ENCODE measurements around the gene KIDINS220.

KIDINS220 gene

DNA sequence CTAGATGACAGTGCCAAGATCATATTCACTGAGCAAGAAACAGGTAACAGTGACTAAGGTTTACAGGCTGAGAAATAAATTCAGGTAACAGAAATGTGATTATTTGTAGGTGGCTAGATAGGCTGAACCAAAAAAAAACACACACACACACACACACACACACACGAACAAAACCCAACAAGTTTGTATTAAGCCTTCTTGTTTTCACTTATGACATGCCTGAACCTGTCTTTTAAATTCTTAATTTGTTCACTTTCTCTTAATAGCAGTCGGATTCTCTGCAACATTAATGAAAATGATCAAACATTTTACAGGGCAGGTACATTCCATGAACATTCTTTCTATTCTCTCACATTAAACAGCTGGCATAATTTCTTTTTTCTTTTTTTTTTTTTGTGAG is 18.8 kb upstream of the KIDINS220 start:
- TF ChIP-seq USF1 (IDR thresholded peaks at IDR 0.05) (no peak), YY1 (IDR thresholded peaks at IDR 0.05; ENCODE audit: low read depth) (no peak), TCF12 (IDR thresholded peaks at IDR 0.05; ENCODE audit: low read depth) (no peak), ZBTB7A (IDR thresholded peaks at IDR 0.05; ENCODE audit: low read depth) (no peak), TEAD4 (IDR thresholded peaks at IDR 0.05) (no peak), FOXM1 (IDR thresholded peaks at IDR 0.05; ENCODE audit: borderline replicate concordance, low read depth) (no peak), TAF1 (IDR thresholded peaks at IDR 0.05; ENCODE audit: low read depth) (no peak), RAD21 (IDR thresholded peaks at IDR 0.05; ENCODE audit: low read depth) (no peak), NFIC (IDR thresholded peaks at IDR 0.05) (no peak), EP300 (IDR thresholded peaks at IDR 0.05; ENCODE audit: borderline replicate concordance) (no peak), CEBPB (IDR thresholded peaks at IDR 0.05) (no peak), REST (IDR thresholded peaks at IDR 0.05; ENCODE audit: low read depth) (no peak)
- TF ChIP-seq, protein P1, sequence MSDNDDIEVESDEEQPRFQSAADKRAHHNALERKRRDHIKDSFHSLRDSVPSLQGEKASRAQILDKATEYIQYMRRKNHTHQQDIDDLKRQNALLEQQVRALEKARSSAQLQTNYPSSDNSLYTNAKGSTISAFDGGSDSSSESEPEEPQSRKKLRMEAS (IDR thresholded peaks at IDR 0.05), result no peak

- TF ChIP-seq EGR1 (IDR thresholded peaks at IDR 0.05) (no peak), EP300 (IDR thresholded peaks at IDR 0.05; ENCODE audit: borderline replicate concordance) (no peak), NFIC (IDR thresholded peaks at IDR 0.05) (no peak), CEBPB (IDR thresholded peaks at IDR 0.05) (no peak), USF1 (IDR thresholded peaks at IDR 0.05) (no peak), CREB1 (IDR thresholded peaks at IDR 0.05; ENCODE audit: low read depth) (no peak), RAD21 (IDR thresholded peaks at IDR 0.05; ENCODE audit: low read depth) (no peak), TEAD4 (IDR thresholded peaks at IDR 0.05) (no peak), ZBTB7A (IDR thresholded peaks at IDR 0.05; ENCODE audit: low read depth) (no peak), TAF1 (IDR thresholded peaks at IDR 0.05; ENCODE audit: low read depth) (no peak), FOXM1 (IDR thresholded peaks at IDR 0.05; ENCODE audit: borderline replicate concordance, low read depth) (no peak), TCF12 (IDR thresholded peaks at IDR 0.05; ENCODE audit: low read depth) (no peak), REST (IDR thresholded peaks at IDR 0.05; ENCODE audit: low read depth) (no peak), YY1 (IDR thresholded peaks at IDR 0.05; ENCODE audit: low read depth) (no peak)
- TF ChIP-seq, protein P1 (IDR thresholded peaks at IDR 0.05), result no peak
Observed at GRCh38 chr2:8855010-8855409, 17.6 kb upstream of the KIDINS220 start.

GRCh38 chr2:8853426-8853825 is 16.0 kb upstream of the KIDINS220 start:
- TF ChIP-seq, protein P1 (IDR thresholded peaks at IDR 0.05), result no peak
- TF ChIP-seq NFIC (IDR thresholded peaks at IDR 0.05) (no peak), ZBTB7A (IDR thresholded peaks at IDR 0.05; ENCODE audit: low read depth) (no peak), FOXM1 (IDR thresholded peaks at IDR 0.05; ENCODE audit: borderline replicate concordance, low read depth) (no peak), CEBPB (IDR thresholded peaks at IDR 0.05) (no peak), USF1 (IDR thresholded peaks at IDR 0.05) (no peak), RAD21 (IDR thresholded peaks at IDR 0.05; ENCODE audit: low read depth) (no peak), CREB1 (IDR thresholded peaks at IDR 0.05; ENCODE audit: low read depth) (no peak), TAF1 (IDR thresholded peaks at IDR 0.05; ENCODE audit: low read depth) (no peak), EP300 (IDR thresholded peaks at IDR 0.05; ENCODE audit: borderline replicate concordance) (no peak), EGR1 (IDR thresholded peaks at IDR 0.05) (no peak), TCF12 (IDR thresholded peaks at IDR 0.05; ENCODE audit: low read depth) (no peak), YY1 (IDR thresholded peaks at IDR 0.05; ENCODE audit: low read depth) (no peak), REST (IDR thresholded peaks at IDR 0.05; ENCODE audit: low read depth) (no peak), TEAD4 (IDR thresholded peaks at IDR 0.05) (no peak)

All from Ishikawa (cell line).